SK-N-MC (cell line): Measurements from ENCODE around the gene ARHGEF10L.

Experiments used
- EZH2 ChIP-seq: fragments of 200-600 bp; sonication (generic); IDR thresholded peaks from one replicate; pipeline ENCODE4 v1.6.1; 2017; ENCODE audit warnings: antibody characterized with exemption
- FOXP2 ChIP-seq: optimal IDR thresholded peaks from 2 replicates; pipeline ENCODE3; 2011; ENCODE audit warnings: mild to moderate bottlenecking, moderate library complexity; ENCODE audit not compliant: insufficient read depth; ENCODE audit errors: extremely low read length, control extremely low read depth
- POLR2AphosphoS5 ChIP-seq: IDR thresholded peaks from 2 replicates; pipeline ENCODE4 v1.6.1; 2012; ENCODE audit warnings: mild to moderate bottlenecking, low read depth, low read length, borderline replicate concordance

DNA sequence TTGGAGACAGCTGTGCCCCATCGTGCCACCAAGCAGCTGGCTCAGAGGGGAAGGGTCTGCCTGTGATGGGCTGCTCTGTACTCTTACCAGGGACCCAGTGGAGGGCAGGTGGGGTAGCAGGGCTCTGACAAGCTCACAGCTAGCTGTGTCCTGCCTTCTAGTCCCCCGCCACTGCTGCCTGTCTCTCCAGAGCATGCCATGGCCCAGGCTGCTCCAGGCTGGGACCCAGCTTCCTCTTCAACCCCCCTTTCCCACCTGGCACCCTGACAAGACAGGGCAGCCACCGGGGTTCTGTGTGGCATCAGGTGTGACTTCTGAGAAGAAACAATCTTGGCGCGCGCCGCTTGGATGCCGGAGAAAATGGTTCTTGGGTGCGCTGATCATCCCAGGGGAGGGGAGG, 123.3 kb downstream of the ARHGEF10L start:
- TF ChIP-seq POLR2AphosphoS5: no peak
- TF ChIP-seq EZH2: no peak
- no peak for TF ChIP-seq FOXP2
